ENCODE results near the gene CIC. TPM values are rescaled to one million over a fixed set of nuclear protein-coding genes. Genes with fewer than 3 reads are reported as not detected.

Gene CIC
- total RNA-seq, 1 donor from 2014 or later: 63.9 TPM

- no peak overlapping the region for H3K4me3 ChIP-seq (ENCODE audit: low read depth, low read length)
- TF ChIP-seq CTCF (conservative IDR thresholded peaks at IDR 0.05; ENCODE audit: low read depth, low read length): no peak
- DNase-seq (ENCODE audit: low read depth): no peak
Measured at GRCh38 chr19:42292963-42293362, 23.9 kb downstream of the CIC start.

- no peak overlapping the region for H3K4me3 ChIP-seq (ENCODE audit: low read depth, low read length)
- no peak for DNase-seq (ENCODE audit: low read depth)
- peak; percentile 6 for TF ChIP-seq CTCF (conservative IDR thresholded peaks at IDR 0.05; ENCODE audit: low read depth, low read length)
Measured at GRCh38 chr19:42293540-42293939, 24.5 kb downstream of the CIC start.

- TF ChIP-seq CTCF (conservative IDR thresholded peaks at IDR 0.05; ENCODE audit: low read depth, low read length): no peak
- DNase-seq (ENCODE audit: low read depth): no peak
- no peak overlapping the region for H3K4me3 ChIP-seq (ENCODE audit: low read depth, low read length)
Measured at GRCh38 chr19:42293948-42294347, 24.9 kb downstream of the CIC start.

- no peak for TF ChIP-seq CTCF (conservative IDR thresholded peaks at IDR 0.05; ENCODE audit: low read depth, low read length)
- H3K4me3 ChIP-seq (ENCODE audit: low read depth, low read length): no peak overlapping the region
- DNase-seq (ENCODE audit: low read depth): no peak
Measured at GRCh38 chr19:42294471-42295137, 25.6 kb downstream of the CIC start.

GRCh38 chr19:42295342-42295741, 26.3 kb downstream of the CIC start:
- no peak overlapping the region for H3K4me3 ChIP-seq (ENCODE audit: low read depth, low read length)
- TF ChIP-seq CTCF (conservative IDR thresholded peaks at IDR 0.05; ENCODE audit: low read depth, low read length): no peak
- no peak for DNase-seq (ENCODE audit: low read depth)

GRCh38 chr19:42295831-42296525, 26.9 kb downstream of the CIC start:
- no peak for DNase-seq (ENCODE audit: low read depth)
- TF ChIP-seq CTCF (conservative IDR thresholded peaks at IDR 0.05; ENCODE audit: low read depth, low read length): peak; percentile 96
- no peak overlapping the region for H3K4me3 ChIP-seq (ENCODE audit: low read depth, low read length)

GRCh38 chr19:42297039-42297438, 28.0 kb downstream of the CIC start:
- no peak for TF ChIP-seq CTCF (conservative IDR thresholded peaks at IDR 0.05; ENCODE audit: low read depth, low read length)
- H3K4me3 ChIP-seq (ENCODE audit: low read depth, low read length): no peak overlapping the region
- no peak for DNase-seq (ENCODE audit: low read depth)
